Liver (tissue), 3 donors: ENCODE results near the gene KCNA10.

Source experiments
- GABPA ChIP-seq, 2 donors: IDR thresholded peaks in 1 of 2; conservative IDR thresholded peaks in 1 of 2; 2 replicates each; pipeline ENCODE4 v1.6.1; 2016; ENCODE audit warnings: antibody characterized with exemption in 2 of 2, mild to moderate bottlenecking in 1 of 2, moderate library complexity in 1 of 2
- JUND ChIP-seq, 2 donors: IDR thresholded peaks; 2 replicates each; pipeline ENCODE4 v1.6.1; 2016; ENCODE audit warnings: antibody characterized with exemption in 2 of 2
- RAD21 ChIP-seq, 2 donors: IDR thresholded peaks; 2 replicates each; pipeline ENCODE4 v1.6.1; 2016; ENCODE audit warnings: antibody characterized with exemption in 2 of 2, mild to moderate bottlenecking in 2 of 2
- RXRA ChIP-seq, 2 donors: IDR thresholded peaks; 2 replicates each; pipeline ENCODE4 v1.6.1; 2017 to 2018; ENCODE audit warnings: antibody characterized with exemption in 2 of 2, mild to moderate bottlenecking in 1 of 2
- YY1 ChIP-seq: IDR thresholded peaks from 2 replicates; pipeline ENCODE4 v1.6.1; 2016; ENCODE audit warnings: antibody characterized with exemption, mild to moderate bottlenecking
- TF ChIP-seq, protein P1 (sequence below): IDR thresholded peaks from 2 replicates; pipeline ENCODE4 v1.6.1; 2016; ENCODE audit warnings: antibody characterized with exemption, mild to moderate bottlenecking
- TF ChIP-seq, protein P2 (sequence below): fragments of 150-350 bp; IDR thresholded peaks from 2 replicates; pipeline ENCODE4 v1.5.1; 2017; ENCODE audit warnings: improper control_type of control experiment, low read depth, low read length; ENCODE audit not compliant: missing input control
- TF ChIP-seq, protein P3 (sequence below): IDR thresholded peaks from 2 replicates; pipeline ENCODE4 v1.6.1; 2016; ENCODE audit warnings: antibody characterized with exemption
- donor health status: healthy.
- donor health status: healthy.

DNA sequence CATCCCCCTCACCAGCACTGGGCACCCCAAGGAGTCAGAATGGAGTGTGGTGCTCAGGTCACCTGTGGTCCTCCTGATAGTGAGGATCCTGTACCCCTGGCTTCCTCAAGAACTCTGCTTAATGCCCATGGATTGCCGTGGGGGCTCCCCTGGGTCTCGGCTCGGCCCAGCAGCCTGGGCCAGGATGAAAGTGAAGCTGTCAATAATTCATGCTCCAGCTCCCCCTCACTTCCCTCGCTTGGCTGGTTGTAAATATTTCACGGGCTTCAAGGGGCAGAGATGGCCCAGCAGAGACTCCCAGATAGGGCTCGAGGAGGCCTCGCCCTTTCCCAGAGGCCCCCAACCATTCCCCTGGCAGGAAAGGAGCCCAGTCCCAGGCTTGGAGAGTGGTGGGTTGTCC, 42.6 kb upstream of the KCNA10 start:
- TF ChIP-seq, protein P1, sequence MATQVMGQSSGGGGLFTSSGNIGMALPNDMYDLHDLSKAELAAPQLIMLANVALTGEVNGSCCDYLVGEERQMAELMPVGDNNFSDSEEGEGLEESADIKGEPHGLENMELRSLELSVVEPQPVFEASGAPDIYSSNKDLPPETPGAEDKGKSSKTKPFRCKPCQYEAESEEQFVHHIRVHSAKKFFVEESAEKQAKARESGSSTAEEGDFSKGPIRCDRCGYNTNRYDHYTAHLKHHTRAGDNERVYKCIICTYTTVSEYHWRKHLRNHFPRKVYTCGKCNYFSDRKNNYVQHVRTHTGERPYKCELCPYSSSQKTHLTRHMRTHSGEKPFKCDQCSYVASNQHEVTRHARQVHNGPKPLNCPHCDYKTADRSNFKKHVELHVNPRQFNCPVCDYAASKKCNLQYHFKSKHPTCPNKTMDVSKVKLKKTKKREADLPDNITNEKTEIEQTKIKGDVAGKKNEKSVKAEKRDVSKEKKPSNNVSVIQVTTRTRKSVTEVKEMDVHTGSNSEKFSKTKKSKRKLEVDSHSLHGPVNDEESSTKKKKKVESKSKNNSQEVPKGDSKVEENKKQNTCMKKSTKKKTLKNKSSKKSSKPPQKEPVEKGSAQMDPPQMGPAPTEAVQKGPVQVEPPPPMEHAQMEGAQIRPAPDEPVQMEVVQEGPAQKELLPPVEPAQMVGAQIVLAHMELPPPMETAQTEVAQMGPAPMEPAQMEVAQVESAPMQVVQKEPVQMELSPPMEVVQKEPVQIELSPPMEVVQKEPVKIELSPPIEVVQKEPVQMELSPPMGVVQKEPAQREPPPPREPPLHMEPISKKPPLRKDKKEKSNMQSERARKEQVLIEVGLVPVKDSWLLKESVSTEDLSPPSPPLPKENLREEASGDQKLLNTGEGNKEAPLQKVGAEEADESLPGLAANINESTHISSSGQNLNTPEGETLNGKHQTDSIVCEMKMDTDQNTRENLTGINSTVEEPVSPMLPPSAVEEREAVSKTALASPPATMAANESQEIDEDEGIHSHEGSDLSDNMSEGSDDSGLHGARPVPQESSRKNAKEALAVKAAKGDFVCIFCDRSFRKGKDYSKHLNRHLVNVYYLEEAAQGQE = no peak
- TF ChIP-seq, protein P2, sequence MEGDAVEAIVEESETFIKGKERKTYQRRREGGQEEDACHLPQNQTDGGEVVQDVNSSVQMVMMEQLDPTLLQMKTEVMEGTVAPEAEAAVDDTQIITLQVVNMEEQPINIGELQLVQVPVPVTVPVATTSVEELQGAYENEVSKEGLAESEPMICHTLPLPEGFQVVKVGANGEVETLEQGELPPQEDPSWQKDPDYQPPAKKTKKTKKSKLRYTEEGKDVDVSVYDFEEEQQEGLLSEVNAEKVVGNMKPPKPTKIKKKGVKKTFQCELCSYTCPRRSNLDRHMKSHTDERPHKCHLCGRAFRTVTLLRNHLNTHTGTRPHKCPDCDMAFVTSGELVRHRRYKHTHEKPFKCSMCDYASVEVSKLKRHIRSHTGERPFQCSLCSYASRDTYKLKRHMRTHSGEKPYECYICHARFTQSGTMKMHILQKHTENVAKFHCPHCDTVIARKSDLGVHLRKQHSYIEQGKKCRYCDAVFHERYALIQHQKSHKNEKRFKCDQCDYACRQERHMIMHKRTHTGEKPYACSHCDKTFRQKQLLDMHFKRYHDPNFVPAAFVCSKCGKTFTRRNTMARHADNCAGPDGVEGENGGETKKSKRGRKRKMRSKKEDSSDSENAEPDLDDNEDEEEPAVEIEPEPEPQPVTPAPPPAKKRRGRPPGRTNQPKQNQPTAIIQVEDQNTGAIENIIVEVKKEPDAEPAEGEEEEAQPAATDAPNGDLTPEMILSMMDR = no peak
- TF ChIP-seq GABPA (IDR thresholded peaks at IDR 0.05 in 1 of 2, conservative IDR thresholded peaks at IDR 0.05 in 1 of 2) = no peak
- no peak for TF ChIP-seq JUND (IDR thresholded peaks at IDR 0.05)
- TF ChIP-seq YY1 = no peak
- TF ChIP-seq, protein P3, sequence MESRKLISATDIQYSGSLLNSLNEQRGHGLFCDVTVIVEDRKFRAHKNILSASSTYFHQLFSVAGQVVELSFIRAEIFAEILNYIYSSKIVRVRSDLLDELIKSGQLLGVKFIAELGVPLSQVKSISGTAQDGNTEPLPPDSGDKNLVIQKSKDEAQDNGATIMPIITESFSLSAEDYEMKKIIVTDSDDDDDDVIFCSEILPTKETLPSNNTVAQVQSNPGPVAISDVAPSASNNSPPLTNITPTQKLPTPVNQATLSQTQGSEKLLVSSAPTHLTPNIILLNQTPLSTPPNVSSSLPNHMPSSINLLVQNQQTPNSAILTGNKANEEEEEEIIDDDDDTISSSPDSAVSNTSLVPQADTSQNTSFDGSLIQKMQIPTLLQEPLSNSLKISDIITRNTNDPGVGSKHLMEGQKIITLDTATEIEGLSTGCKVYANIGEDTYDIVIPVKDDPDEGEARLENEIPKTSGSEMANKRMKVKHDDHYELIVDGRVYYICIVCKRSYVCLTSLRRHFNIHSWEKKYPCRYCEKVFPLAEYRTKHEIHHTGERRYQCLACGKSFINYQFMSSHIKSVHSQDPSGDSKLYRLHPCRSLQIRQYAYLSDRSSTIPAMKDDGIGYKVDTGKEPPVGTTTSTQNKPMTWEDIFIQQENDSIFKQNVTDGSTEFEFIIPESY = no peak
- no peak for TF ChIP-seq RAD21 (IDR thresholded peaks at IDR 0.05)
- no peak for TF ChIP-seq RXRA (IDR thresholded peaks at IDR 0.05)
